ENCODE measurements around the gene KIF25.

KIF25 gene

GRCh38 chr6:168035098-168035660 is 37.7 kb downstream of the KIF25 start:
- DNase-seq (ENCODE audit: low read depth in 2 of 2, low spot score in 1 of 2) = no peak

GRCh38 chr6:168035661-168036545 is 38.4 kb downstream of the KIF25 start:
- no peak for DNase-seq (ENCODE audit: low read depth in 2 of 2, low spot score in 1 of 2)

DNA sequence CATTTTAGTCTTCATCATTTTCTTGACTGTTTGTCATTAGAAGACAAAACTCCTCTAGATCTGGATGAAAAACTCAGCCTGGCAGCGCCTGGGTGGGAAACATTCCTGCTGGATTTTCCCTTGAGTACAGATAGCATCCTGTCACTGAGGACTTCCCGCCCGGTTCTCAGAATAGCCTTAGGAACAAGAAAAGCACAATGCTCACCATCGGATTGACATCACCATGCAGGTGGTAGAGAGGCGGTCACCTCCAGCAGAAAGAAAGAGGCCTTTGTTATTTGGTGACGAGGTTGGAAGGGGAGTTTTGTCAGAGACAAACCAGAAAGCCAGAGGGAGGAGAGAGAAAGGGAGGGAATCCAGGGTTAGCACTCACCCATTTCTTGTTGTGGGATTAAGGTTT is 39.8 kb downstream of the KIF25 start:
- no peak for DNase-seq (ENCODE audit: low read depth in 2 of 2, low spot score in 1 of 2)

- DNase-seq (ENCODE audit: low read depth in 2 of 2, low spot score in 1 of 2) = no peak
Observed at GRCh38 chr6:168037856-168038255, 40.4 kb downstream of the KIF25 start.

- no peak for DNase-seq (ENCODE audit: low read depth in 2 of 2, low spot score in 1 of 2)
Observed at GRCh38 chr6:168038576-168039140, 41.2 kb downstream of the KIF25 start.

DNA sequence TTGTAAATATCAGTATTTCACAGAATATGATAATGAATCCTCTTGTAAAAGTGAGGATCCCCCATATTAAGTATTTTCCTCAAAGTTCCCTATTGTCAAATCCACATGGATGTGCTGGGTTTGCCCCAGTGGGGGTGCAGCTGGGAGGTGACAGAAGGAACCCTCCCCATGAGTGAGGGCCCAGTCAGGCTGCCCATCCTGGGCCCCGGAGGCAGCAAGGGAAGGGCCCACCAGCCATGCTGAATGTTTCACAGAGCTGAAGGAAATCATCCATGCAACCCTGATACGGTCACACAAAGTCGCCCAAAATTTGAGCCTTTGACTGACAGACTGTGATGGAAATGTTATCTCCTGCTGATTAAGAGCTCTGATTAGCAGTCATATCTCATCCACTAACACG is 41.8 kb downstream of the KIF25 start:
- no peak for DNase-seq (ENCODE audit: low read depth in 2 of 2, low spot score in 1 of 2)

- no peak for DNase-seq (ENCODE audit: low read depth in 2 of 2, low spot score in 1 of 2)
Observed at GRCh38 chr6:168039849-168040248, 42.4 kb downstream of the KIF25 start.

- no peak for DNase-seq (ENCODE audit: low read depth in 2 of 2, low spot score in 1 of 2)
Observed at GRCh38 chr6:168040856-168041496, 43.5 kb downstream of the KIF25 start.

GRCh38 chr6:168041928-168042327 is 44.5 kb downstream of the KIF25 start:
- DNase-seq (ENCODE audit: low read depth in 2 of 2, low spot score in 1 of 2) = no peak

- DNase-seq (ENCODE audit: low read depth in 2 of 2, low spot score in 1 of 2) = no peak
Observed at GRCh38 chr6:168042426-168043192, 45.1 kb downstream of the KIF25 start.

DNA sequence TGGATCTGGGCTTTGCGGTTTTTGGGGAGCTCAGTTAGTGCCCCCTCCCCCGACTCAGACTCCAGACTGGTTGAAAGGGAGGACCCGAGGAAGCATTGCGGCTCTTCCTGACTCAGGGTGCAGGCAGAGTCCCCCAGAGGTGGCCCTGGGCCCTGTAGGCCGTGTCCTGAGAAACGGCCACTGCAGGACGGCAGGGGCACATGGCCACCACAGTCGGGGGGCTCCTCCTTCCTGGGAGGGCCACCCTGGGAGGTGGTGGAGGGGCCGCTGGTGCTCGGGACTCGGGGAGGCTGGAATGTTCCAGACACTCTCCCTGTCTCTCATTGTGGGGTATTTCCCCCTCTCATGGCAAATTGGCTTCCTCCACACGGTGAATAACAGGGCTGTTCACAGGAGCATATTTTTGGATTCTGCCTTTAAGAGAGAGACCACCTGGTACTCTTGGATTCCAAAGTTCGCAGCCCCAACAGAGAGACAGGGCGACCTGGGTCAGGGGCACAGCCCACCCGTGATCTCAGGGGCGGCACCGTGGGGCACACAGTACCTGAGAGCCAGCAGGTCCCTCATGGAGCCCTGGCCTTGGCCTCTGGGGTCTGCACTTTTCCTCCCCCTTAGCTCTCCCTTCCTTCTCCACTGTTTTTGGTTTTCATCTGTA is 45.8 kb downstream of the KIF25 start:
- DNase-seq (ENCODE audit: low read depth in 2 of 2, low spot score in 1 of 2) = no peak

DNA sequence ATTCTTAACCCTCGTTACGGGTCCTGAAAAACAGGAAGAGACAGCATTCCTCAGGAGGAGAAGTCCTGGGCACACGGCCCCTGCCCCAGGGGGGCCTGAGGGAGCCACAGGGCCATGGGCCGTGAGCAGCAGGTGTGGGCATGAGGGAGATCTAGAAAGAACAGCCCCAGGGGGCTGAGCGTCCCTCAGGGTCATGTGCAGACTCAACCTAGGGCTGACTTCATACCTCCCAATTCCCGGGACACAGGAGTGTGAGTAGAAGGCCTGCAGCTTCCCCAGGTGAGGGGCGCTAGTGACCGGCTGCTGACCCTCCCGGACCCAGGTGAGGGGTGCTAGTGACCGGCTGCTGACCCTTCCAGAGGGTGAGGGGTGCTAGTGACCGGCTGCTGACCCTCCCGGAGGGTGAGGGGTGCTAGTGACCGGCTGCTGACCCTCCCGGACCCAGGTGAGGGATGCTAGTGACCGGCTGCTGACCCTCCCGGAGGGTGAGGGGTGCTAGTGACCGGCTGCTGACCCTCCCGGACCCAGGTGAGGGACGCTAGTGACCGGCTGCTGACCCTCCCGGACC is 46.5 kb downstream of the KIF25 start:
- no peak for DNase-seq (ENCODE audit: low read depth in 2 of 2, low spot score in 1 of 2)

DNA sequence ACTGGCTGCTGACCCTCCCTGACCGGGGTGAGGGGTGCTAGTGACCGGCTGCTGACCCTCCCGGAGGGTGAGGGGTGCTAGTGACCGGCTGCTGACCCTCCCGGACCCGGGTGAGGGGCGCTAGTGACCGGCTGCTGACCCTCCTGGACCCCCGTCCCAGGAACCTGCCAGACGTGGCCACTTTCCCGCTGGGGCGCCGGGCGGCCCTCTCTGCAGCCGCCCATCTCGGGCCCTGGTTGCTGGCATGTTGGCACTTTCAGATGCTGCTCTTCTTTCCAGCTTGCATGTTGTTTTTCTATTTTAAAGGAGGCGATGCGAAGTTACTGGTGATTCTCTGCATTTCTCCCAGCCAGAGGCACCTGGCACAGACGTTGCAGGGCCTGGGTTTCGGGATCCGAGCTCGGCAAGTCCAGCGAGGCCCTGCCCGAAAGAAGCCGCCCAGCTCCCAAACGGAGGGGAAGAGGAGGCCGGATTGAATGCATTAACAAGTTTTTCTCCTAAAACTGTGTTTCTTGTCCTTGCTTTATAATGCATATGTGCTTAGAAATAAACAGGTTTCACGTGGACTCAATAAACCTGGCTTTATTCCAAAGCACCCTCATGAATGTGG is 47.2 kb downstream of the KIF25 start:
- no peak for DNase-seq (ENCODE audit: low read depth in 2 of 2, low spot score in 1 of 2)

GRCh38 chr6:168045141-168045691 is 47.7 kb downstream of the KIF25 start:
- no peak for DNase-seq (ENCODE audit: low read depth in 2 of 2, low spot score in 1 of 2)

GRCh38 chr6:168045706-168046620 is 48.5 kb downstream of the KIF25 start:
- DNase-seq (ENCODE audit: low read depth in 2 of 2, low spot score in 1 of 2) = no peak

DNA sequence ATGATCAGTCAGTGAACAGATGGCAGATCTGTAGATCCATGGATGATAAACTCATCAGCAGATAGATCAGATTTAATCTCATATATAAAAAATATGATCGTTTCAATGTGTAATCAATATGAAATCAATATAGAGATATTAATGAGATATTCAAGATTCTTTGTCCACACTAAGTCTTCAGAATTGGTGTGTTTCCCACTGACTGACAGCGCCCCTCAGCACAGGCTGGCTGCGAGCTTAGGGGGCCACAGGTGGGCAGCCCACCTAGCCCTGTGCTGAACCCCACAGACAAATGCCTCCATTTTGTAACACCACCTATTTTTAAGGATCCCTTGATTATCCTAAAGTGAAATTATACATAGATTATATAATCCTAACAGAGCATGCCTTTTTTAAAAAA is 49.2 kb downstream of the KIF25 start:
- no peak for DNase-seq (ENCODE audit: low read depth in 2 of 2, low spot score in 1 of 2)

DNA sequence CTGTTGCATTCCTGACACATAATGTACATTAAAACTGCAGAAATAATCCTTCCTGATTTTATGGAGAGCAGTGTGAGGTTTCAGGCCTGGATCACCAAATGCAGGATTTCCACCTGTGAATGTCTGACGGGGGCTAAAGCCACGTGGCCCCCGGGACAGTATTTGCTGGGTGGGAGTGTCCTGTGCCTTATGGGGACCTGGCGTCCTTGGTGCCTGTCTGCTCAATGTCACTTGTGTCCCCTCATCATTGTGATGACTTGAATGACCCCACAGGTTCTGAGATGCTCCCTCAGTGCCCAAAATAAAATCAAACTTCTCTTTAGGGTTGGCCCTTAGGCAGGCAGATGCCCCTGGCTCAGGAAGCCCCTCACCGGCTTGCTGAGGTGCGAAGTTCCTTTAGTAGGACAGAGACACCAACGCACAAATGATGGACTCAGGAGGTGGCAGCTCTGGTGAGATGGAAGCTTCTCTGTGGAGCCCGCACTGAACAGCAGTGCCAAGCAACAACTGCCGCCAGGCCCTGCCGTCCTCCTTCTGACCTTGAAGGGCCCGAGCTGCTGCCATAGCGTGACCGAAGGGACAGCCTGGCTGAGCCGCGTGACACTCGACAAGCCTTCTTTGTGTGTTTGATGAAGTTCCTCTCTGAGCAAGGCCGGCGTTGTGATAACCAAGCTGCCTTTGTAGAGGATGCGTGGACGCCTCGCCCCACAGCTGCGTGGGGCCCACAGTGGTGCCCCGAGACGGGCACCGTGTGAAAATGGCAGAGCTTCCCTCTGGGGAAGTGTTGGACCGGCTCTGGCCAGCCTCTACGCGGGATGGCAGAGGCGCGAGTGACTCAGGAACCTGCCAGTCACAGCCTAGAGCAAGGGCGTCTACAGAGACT is 50.6 kb downstream of the KIF25 start:
- DNase-seq (ENCODE audit: low read depth in 2 of 2, low spot score in 1 of 2) = no peak

DNA sequence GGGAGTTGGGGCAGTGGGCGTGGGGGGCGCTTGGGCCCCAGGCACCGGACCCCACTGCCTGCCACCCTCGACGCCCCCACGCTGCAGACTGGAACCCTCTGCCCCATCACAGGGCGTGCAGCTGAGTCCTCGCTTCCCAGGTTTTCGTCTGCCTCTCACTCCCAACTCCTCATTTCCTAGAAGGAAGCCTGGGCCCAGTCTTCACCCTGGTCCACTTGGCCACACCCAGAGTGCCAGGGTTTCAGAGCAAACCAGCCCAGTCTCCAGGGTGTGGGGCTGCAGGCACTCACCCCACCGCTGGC is 51.2 kb downstream of the KIF25 start:
- DNase-seq (ENCODE audit: low read depth in 2 of 2, low spot score in 1 of 2) = no peak

All from stimulated activated CD8-positive, alpha-beta memory T cell treated with anti-CD3 and anti-CD28 coated beads, Interleukin-4, amount 100 ng/mL, for 1 hour (primary cell).